H9 (cell line): Measurements from ENCODE around the gene NANOG. TPM values are rescaled to one million over a fixed set of nuclear protein-coding genes. Genes with fewer than 3 reads are reported as not detected.

ENCODE experiments used
- DNase-seq: peaks from one replicate; pipeline ENCODE4 v3.0.0-alpha.2; 2017
- H2AFZ ChIP-seq: one replicate; pipeline ENCODE4 v1.6.1; 2013; ENCODE audit warnings: mild to moderate bottlenecking, low read length, control low read depth, moderate library complexity
- H2AK5ac ChIP-seq: 2 replicates; pipeline ENCODE4 v1.6.1; 2013; ENCODE audit warnings: low read length, control low read depth, mixed read lengths; ENCODE audit not compliant: insufficient read length
- H2BK120ac ChIP-seq: one replicate; pipeline ENCODE4 v1.6.1; 2013; ENCODE audit warnings: low read depth, mild to moderate bottlenecking, low read length, control low read depth, inconsistent platforms; ENCODE audit not compliant: poor library complexity, severe bottlenecking
- H2BK12ac ChIP-seq: 2 replicates; pipeline ENCODE4 v1.6.1; 2013; ENCODE audit warnings: low read length, control low read depth, mixed read lengths, low read depth; ENCODE audit not compliant: insufficient read length
- H2BK15ac ChIP-seq: 2 replicates; pipeline ENCODE4 v1.6.1; 2013; ENCODE audit warnings: low read depth, low read length, control low read depth
- H2BK20ac ChIP-seq: one replicate; pipeline ENCODE4 v1.6.1; 2013; ENCODE audit warnings: low read depth, mild to moderate bottlenecking, low read length, control low read depth, inconsistent platforms; ENCODE audit not compliant: poor library complexity, severe bottlenecking
- H2BK5ac ChIP-seq: 2 replicates; pipeline ENCODE4 v1.6.1; 2013; ENCODE audit warnings: low read length, control low read depth, mixed read lengths; ENCODE audit not compliant: insufficient read length
- H3K14ac ChIP-seq: 2 replicates; pipeline ENCODE4 v1.6.1; 2013; ENCODE audit warnings: low read length, control low read depth; ENCODE audit not compliant: insufficient read depth
- H3K18ac ChIP-seq: 2 replicates; pipeline ENCODE4 v1.6.1; 2013; ENCODE audit warnings: low read depth, mild to moderate bottlenecking, mixed read lengths, low read length, control low read depth; ENCODE audit not compliant: insufficient read length
- H3K23ac ChIP-seq: 2 replicates; pipeline ENCODE4 v1.6.1; 2013; ENCODE audit warnings: low read length, control low read depth, mixed read lengths, low read depth; ENCODE audit not compliant: insufficient read length
- H3K23me2 ChIP-seq: 2 replicates; pipeline ENCODE4 v1.6.1; 2013; ENCODE audit warnings: low read depth, mild to moderate bottlenecking, mixed read lengths, low read length, control low read depth; ENCODE audit not compliant: insufficient read length, poor library complexity, severe bottlenecking
- H3K27ac ChIP-seq: 2 replicates; pipeline ENCODE4 v1.5.1; 2013; ENCODE audit warnings: low read length, control low read depth, mixed read lengths, low read depth; ENCODE audit not compliant: insufficient read length
- H3K27me3 ChIP-seq: 2 replicates; pipeline ENCODE4 v1.6.1; 2013; ENCODE audit warnings: low read length, control low read depth, inconsistent platforms; ENCODE audit not compliant: insufficient read depth
- H3K4ac ChIP-seq: 2 replicates; pipeline ENCODE4 v1.6.1; 2013; ENCODE audit warnings: low read depth, mild to moderate bottlenecking, control low read depth, inconsistent platforms, low read length, moderate library complexity
- H3K4me1 ChIP-seq: 2 replicates; pipeline ENCODE4 v1.6.1; 2013; ENCODE audit warnings: low read length, control low read depth, inconsistent platforms; ENCODE audit not compliant: insufficient read depth
- H3K4me2 ChIP-seq: 2 replicates; pipeline ENCODE4 v1.6.1; 2013; ENCODE audit warnings: low read length, control low read depth, mixed read lengths; ENCODE audit not compliant: insufficient read length, insufficient read depth
- H3K56ac ChIP-seq: 2 replicates; pipeline ENCODE4 v1.6.1; 2013; ENCODE audit warnings: low read depth, mild to moderate bottlenecking, mixed read lengths, low read length, control low read depth; ENCODE audit not compliant: insufficient read length
- H3K79me1 ChIP-seq: 2 replicates; pipeline ENCODE4 v1.6.1; 2013; ENCODE audit warnings: low read depth, mild to moderate bottlenecking, moderate library complexity, low read length, control low read depth, inconsistent platforms; ENCODE audit not compliant: insufficient read depth, poor library complexity, severe bottlenecking
- H3K79me2 ChIP-seq: 2 replicates; pipeline ENCODE4 v1.6.1; 2013; ENCODE audit warnings: low read length, control low read depth, inconsistent platforms; ENCODE audit not compliant: insufficient read depth
- H3K9ac ChIP-seq: 2 replicates; pipeline ENCODE4 v1.6.1; 2013; ENCODE audit warnings: low read length, control low read depth, mixed read lengths; ENCODE audit not compliant: insufficient read length; ENCODE audit errors: extremely low read depth
- H3K9me3 ChIP-seq: one replicate; pipeline ENCODE4 v1.6.1; 2013; ENCODE audit warnings: low read depth, low read length, inconsistent platforms; ENCODE audit not compliant: control insufficient read depth
- H3T11ph ChIP-seq: one replicate; pipeline ENCODE4 v1.6.1; 2013; ENCODE audit warnings: mild to moderate bottlenecking, low read length, control low read depth, inconsistent platforms
- H4K20me1 ChIP-seq: one replicate; pipeline ENCODE4 v1.6.1; 2013; ENCODE audit not compliant: control insufficient read depth, insufficient read length, insufficient read depth
- H4K5ac ChIP-seq: 2 replicates; pipeline ENCODE4 v1.6.1; 2013; ENCODE audit warnings: low read depth, mild to moderate bottlenecking, mixed read lengths, low read length, control low read depth; ENCODE audit not compliant: insufficient read length
- H4K8ac ChIP-seq: replicated peaks from 2 replicates; pipeline ENCODE4 v1.6.1; 2013; ENCODE audit warnings: low read length, control low read depth, mixed read lengths, low read depth; ENCODE audit not compliant: insufficient read length
- H4K91ac ChIP-seq: 2 replicates; pipeline ENCODE4 v1.6.1; 2013; ENCODE audit warnings: low read depth, mild to moderate bottlenecking, moderate library complexity, mixed read lengths, low read length, control low read depth; ENCODE audit not compliant: insufficient read length
- H3K27ac Mint-ChIP-seq, 3 experiments: 2 replicates in 2 of 3; 3 replicates in 1 of 3; pipeline ENCODE4 v1.8.0; 2020 to 2021; ENCODE audit warnings: mixed read lengths in 3 of 3, mild to moderate bottlenecking in 1 of 3, moderate library complexity in 1 of 3
- H3K27me3 Mint-ChIP-seq: 2 replicates; pipeline ENCODE4 v1.8.0; 2021; ENCODE audit warnings: low read depth, mild to moderate bottlenecking, moderate library complexity, mixed read lengths
- H3K36me3 Mint-ChIP-seq, 3 experiments: 2 replicates in 2 of 3; 3 replicates in 1 of 3; pipeline ENCODE4 v1.8.0; 2020 to 2021; ENCODE audit warnings: low read depth in 3 of 3, mixed read lengths in 3 of 3; ENCODE audit not compliant: insufficient read depth in 1 of 3
- H3K4me1 Mint-ChIP-seq, 2 experiments: 2 replicates each; pipeline ENCODE4 v1.8.0; 2020; ENCODE audit warnings: mixed read lengths in 2 of 2
- H3K4me3 Mint-ChIP-seq, 2 experiments: 2 replicates in 1 of 2; 3 replicates in 1 of 2; pipeline ENCODE4 v1.8.0; 2020 to 2021; ENCODE audit warnings: mild to moderate bottlenecking in 2 of 2, mixed read lengths in 2 of 2, moderate library complexity in 1 of 2
- H3K9me3 Mint-ChIP-seq, 2 experiments: 2 replicates in 1 of 2; 3 replicates in 1 of 2; pipeline ENCODE4 v1.8.0; 2020; ENCODE audit warnings: mild to moderate bottlenecking in 2 of 2, mixed read lengths in 2 of 2, moderate library complexity in 1 of 2
- CTCF ChIP-seq: fragments of 200-600 bp; sonication (generic); conservative IDR thresholded peaks from 3 replicates; pipeline ENCODE4 v1.8.0; 2021; ENCODE audit warnings: antibody characterized with exemption, mild to moderate bottlenecking
- WGBS: extraction: QIAGEN DNeasy Blood & Tissue Kit; methylation state at CpG from one replicate; pipeline ENCODE4 v1.1.7; 2013; ENCODE audit warnings: missing lambda C conversion rate, low lambda C conversion rate, mixed read lengths; ENCODE audit not compliant: insufficient read length; ENCODE audit errors: extremely low coverage; 5-methylcytosine and 5-hydroxymethylcytosine counted together
- total RNA-seq: library from RNA; stranded (reverse); gene quantifications from 2 replicates; pipeline ENCODE4 v1.2.1, GENCODE V29; 2021

Gene NANOG
- total RNA-seq, 1 experiment from 2014 or later: 199 TPM

- H3K79me2 ChIP-seq: peaks cover 26% of the 10 kb centered on the region; the same call in 1 of the 2 replicates
- H3K79me1 ChIP-seq: no peaks in the 10 kb centered on the region
- no peak overlapping the region for H4K5ac ChIP-seq
- peak; percentile 90 for DNase-seq
- H2BK15ac ChIP-seq: no peak overlapping the region
- peak overlapping the region; percentile 21 for H3K27ac ChIP-seq
- H2BK12ac ChIP-seq: no peak overlapping the region
- peaks cover 3% of the 10 kb centered on the region for H4K20me1 ChIP-seq
- peaks cover 8% of the 10 kb centered on the region for H3K23me2 ChIP-seq
- H3K9me3 ChIP-seq: no peaks in the 10 kb centered on the region
- H3K27me3 ChIP-seq: no peaks in the 10 kb centered on the region
- no peaks in the 10 kb centered on the region for H3K27me3 Mint-ChIP-seq
- peak overlapping the region; percentile 59 for H2AK5ac ChIP-seq
- H3K9me3 Mint-ChIP-seq: no peaks in the 10 kb centered on the region
- peak overlapping the region; percentile 41 for H3K4me2 ChIP-seq
- H2AFZ ChIP-seq: no peak overlapping the region
- H3K4ac ChIP-seq: no peak overlapping the region
- H3K4me1 Mint-ChIP-seq: peaks cover 52 to 75% of the 10 kb centered on the region in 2 experiments
- peak overlapping the region; percentile 30 for H3K18ac ChIP-seq
- peaks cover 11 to 29% (median 23%) of the 10 kb centered on the region in 3 experiments for H3K36me3 Mint-ChIP-seq
- H3T11ph ChIP-seq: no peak overlapping the region
- no peaks in the 10 kb centered on the region; the same call in 1 of the 2 replicates for H3K4me1 ChIP-seq
- no peak overlapping the region for H2BK120ac ChIP-seq
- no peak overlapping the region for H3K23ac ChIP-seq
- no peak overlapping the region for H4K91ac ChIP-seq
- no CpG with 5 or more reads among the region's 13 CpGs for WGBS
- peak overlapping the region; percentile 80 to 99 (median 99) for H3K27ac Mint-ChIP-seq
- H3K14ac ChIP-seq: no peak overlapping the region
- TF ChIP-seq CTCF: no peak
- no peak overlapping the region for H2BK5ac ChIP-seq
- H3K56ac ChIP-seq: no peak overlapping the region
- H3K9ac ChIP-seq: no peak overlapping the region
- H4K8ac ChIP-seq: no peak overlapping the region
- peak overlapping the region; percentile 89 to 97 for H3K4me3 Mint-ChIP-seq
- H2BK20ac ChIP-seq: no peak overlapping the region
Measured at GRCh38 chr12:7787574-7788293, 1.5 kb upstream of the NANOG start.
